HEK293 (cell line): Measurements from ENCODE around the gene CLTB.

Experiments used
- CTCF ChIP-seq: fragments of 450-650 bp; formaldehyde crosslinking; IDR thresholded peaks from 2 replicates; pipeline ENCODE4 v1.5.1; 2016; ENCODE audit warnings: missing biosample characterization, missing genetic modification characterization
- PBX3 ChIP-seq: sonication (generic); formaldehyde crosslinking; IDR thresholded peaks from 2 replicates; pipeline ENCODE4 v1.8.1; 2022; ENCODE audit warnings: mild to moderate bottlenecking, moderate library complexity, missing genetic modification reagents
- YY1 ChIP-seq: fragments of 450-650 bp; formaldehyde crosslinking; IDR thresholded peaks from 2 replicates; pipeline ENCODE4 v1.5.1; 2018; ENCODE audit warnings: missing biosample characterization, missing genetic modification characterization
- ZBTB1 ChIP-seq: fragments of 450-650 bp; formaldehyde crosslinking; IDR thresholded peaks from 2 replicates; pipeline ENCODE4 v1.5.1; 2016; ENCODE audit warnings: missing biosample characterization, missing genetic modification characterization
- ZFP37 ChIP-seq: fragments of 450-650 bp; formaldehyde crosslinking; IDR thresholded peaks from 2 replicates; pipeline ENCODE4 v1.5.1; 2016; ENCODE audit warnings: missing biosample characterization, missing genetic modification characterization
- ZNF114 ChIP-seq: fragments of 450-650 bp; formaldehyde crosslinking; IDR thresholded peaks from 2 replicates; pipeline ENCODE4 v1.5.0; 2017; ENCODE audit warnings: missing biosample characterization, missing genetic modification characterization
- ZNF148 ChIP-seq: fragments of 450-650 bp; formaldehyde crosslinking; IDR thresholded peaks from 2 replicates; pipeline ENCODE4 v1.5.0; 2017; ENCODE audit warnings: missing biosample characterization, missing genetic modification characterization, borderline replicate concordance
- ZNF274 ChIP-seq, 2 experiments: fragments of 200-500 bp in 1 of 2; fragments of 450-650 bp in 1 of 2; sonication (Bioruptor generic) in 1 of 2; formaldehyde crosslinking in 1 of 2; IDR thresholded peaks; 2 replicates each; pipeline versions ENCODE4 v1.5.1 to v1.6.1; 2014 to 2016; ENCODE audit warnings: borderline replicate concordance in 1 of 2, inconsistent platforms in 1 of 2, low read length in 1 of 2, missing biosample characterization in 1 of 2, missing genetic modification characterization in 1 of 2
- ZNF670 ChIP-seq: fragments of 450-650 bp; formaldehyde crosslinking; IDR thresholded peaks from 2 replicates; pipeline ENCODE4 v1.5.1; 2016; ENCODE audit warnings: missing biosample characterization, missing genetic modification characterization, low read depth
- ZNF777 ChIP-seq: fragments of 450-650 bp; formaldehyde crosslinking; IDR thresholded peaks from 2 replicates; pipeline ENCODE4 v1.5.1; 2017; ENCODE audit warnings: missing biosample characterization, missing genetic modification characterization, borderline replicate concordance

GRCh38 chr5:176360894-176361436 lies 55.4 kb downstream of the CLTB start:
- TF ChIP-seq CTCF (tag by site-specific recombination), result no peak
- TF ChIP-seq ZBTB1, result no peak
- no peak for TF ChIP-seq YY1 (tag by site-specific recombination)
- TF ChIP-seq ZNF148 (tag by site-specific recombination), result no peak
- TF ChIP-seq ZNF670, result no peak
- no peak for TF ChIP-seq PBX3 (CRISPR knock-in tag)
- no peak for TF ChIP-seq ZNF777 (tag by site-specific recombination)
- TF ChIP-seq ZNF274 (IDR thresholded peaks at IDR 0.05; ENCODE audit: low read length), result no peak
- TF ChIP-seq ZNF274 (tag by site-specific recombination; IDR thresholded peaks at IDR 0.05; ENCODE audit: borderline replicate concordance), result no peak
- TF ChIP-seq ZNF114 (tag by site-specific recombination), result no peak
- no peak for TF ChIP-seq ZFP37 (tag by site-specific recombination)
